ENCODE results near the gene LRIT1.

DNA sequence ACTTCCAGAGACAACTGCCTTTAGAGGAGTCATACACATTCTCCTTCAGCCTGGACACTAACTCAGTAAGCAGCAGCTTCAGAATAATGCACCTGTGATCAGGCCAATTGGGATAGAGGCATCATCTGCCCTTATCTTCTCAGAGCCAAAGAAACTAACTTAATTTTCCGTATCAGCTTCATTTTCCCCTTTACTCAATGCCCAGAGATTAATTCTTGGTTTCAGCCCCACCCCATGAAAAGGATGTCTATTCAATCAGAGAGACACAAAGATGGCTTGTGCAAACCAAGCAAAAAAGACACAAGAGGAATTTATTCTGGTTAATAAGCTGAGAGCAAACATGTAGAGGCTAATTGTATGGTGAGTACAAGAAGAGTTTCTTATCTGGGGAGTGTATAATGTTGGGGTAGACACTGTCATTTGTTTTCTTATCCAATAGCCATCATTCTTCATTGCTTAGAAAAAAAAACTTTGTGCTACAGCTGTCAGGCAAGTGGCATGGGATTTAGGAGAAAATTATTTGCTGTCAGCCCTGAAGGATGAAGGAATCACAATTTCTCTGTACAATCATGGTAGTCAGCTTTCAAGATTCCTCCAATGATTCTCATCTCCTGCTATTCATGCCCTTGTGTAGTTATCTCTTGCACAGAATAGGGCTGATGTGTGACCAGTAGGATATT is 48.3 kb upstream of the LRIT1 start:
- TF ChIP-seq, protein P1, sequence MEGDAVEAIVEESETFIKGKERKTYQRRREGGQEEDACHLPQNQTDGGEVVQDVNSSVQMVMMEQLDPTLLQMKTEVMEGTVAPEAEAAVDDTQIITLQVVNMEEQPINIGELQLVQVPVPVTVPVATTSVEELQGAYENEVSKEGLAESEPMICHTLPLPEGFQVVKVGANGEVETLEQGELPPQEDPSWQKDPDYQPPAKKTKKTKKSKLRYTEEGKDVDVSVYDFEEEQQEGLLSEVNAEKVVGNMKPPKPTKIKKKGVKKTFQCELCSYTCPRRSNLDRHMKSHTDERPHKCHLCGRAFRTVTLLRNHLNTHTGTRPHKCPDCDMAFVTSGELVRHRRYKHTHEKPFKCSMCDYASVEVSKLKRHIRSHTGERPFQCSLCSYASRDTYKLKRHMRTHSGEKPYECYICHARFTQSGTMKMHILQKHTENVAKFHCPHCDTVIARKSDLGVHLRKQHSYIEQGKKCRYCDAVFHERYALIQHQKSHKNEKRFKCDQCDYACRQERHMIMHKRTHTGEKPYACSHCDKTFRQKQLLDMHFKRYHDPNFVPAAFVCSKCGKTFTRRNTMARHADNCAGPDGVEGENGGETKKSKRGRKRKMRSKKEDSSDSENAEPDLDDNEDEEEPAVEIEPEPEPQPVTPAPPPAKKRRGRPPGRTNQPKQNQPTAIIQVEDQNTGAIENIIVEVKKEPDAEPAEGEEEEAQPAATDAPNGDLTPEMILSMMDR (IDR thresholded peaks at IDR 0.05; ENCODE audit: low read depth, low read length), result no peak
- no peak for TF ChIP-seq EZH2phosphoT487 (IDR thresholded peaks at IDR 0.05; ENCODE audit: low read depth)

Measured in OCI-LY3 (cell line).